Thymus (tissue), 11 donors: ENCODE measurements around the gene SLC35E4. TPM values are rescaled to one million over a fixed set of nuclear protein-coding genes. Genes with fewer than 3 reads are reported as not detected.

Source experiments
- DNase-seq, 9 donors: peaks; one replicate each; pipeline ENCODE4 v3.0.0-alpha.2; 2013; ENCODE audit warnings: low spot score in 9 of 9, low read depth in 6 of 9, missing footprints in 1 of 9
- H3K27ac ChIP-seq, 2 donors: one replicate each; pipeline ENCODE4 v1.5.1; 2013; ENCODE audit warnings: control low read depth in 1 of 2, low read depth in 1 of 2, low read length in 1 of 2, mild to moderate bottlenecking in 1 of 2, moderate library complexity in 1 of 2
- H3K27me3 ChIP-seq, 2 donors: one replicate each; pipeline ENCODE4 v1.5.1; 2013; ENCODE audit warnings: low read length in 1 of 2; ENCODE audit not compliant: control insufficient read depth in 2 of 2, insufficient read depth in 1 of 2
- H3K36me3 ChIP-seq, 2 donors: one replicate each; pipeline ENCODE4 v1.5.1; 2013; ENCODE audit warnings: low read length in 1 of 2, mild to moderate bottlenecking in 1 of 2, moderate library complexity in 1 of 2; ENCODE audit not compliant: control insufficient read depth in 2 of 2, insufficient read depth in 2 of 2
- H3K4me1 ChIP-seq, 2 donors: one replicate each; pipeline ENCODE4 v1.5.1; 2013; ENCODE audit warnings: low read length in 2 of 2; ENCODE audit not compliant: control insufficient read depth in 2 of 2, insufficient read depth in 2 of 2
- H3K4me3 ChIP-seq, 2 donors: one replicate each; pipeline ENCODE4 v1.5.1; 2013; ENCODE audit warnings: low read length in 2 of 2, control low read depth in 1 of 2, mild to moderate bottlenecking in 1 of 2
- H3K9me3 ChIP-seq, 2 donors: one replicate each; pipeline ENCODE4 v1.5.1; 2013; ENCODE audit warnings: low read length in 1 of 2, mild to moderate bottlenecking in 1 of 2; ENCODE audit not compliant: control insufficient read depth in 2 of 2, insufficient read depth in 1 of 2
- WGBS: extraction: QIAGEN DNeasy Blood & Tissue Kit; methylation state at CpG from one replicate; pipeline ENCODE4 v1.1.7; 2013; 5-methylcytosine and 5-hydroxymethylcytosine counted together
- polyA plus RNA-seq: library from polyadenylated mRNA; stranded (reverse); fragments of 200-250 nt; gene quantifications from one replicate; pipeline ENCODE4 v1.2.3, GENCODE V29; 2013
- total RNA-seq: library from RNA; stranded (reverse); fragments of 120-200 nt; gene quantifications from one replicate; pipeline ENCODE4 v1.2.4, GENCODE V29; 2013
- donor health status: healthy.

Gene SLC35E4
- total and polyA plus RNA-seq, 2 donors, result 0.57 to 1.2 TPM

- Histone ChIP-seq H3K27me3 (peaks cover 0 to 10% of the 10 kb centered on the region in 2 donors), H3K36me3 (no peaks in the 10 kb centered on the region), H3K27ac (no peak overlapping the region), H3K9me3 (no peaks in the 10 kb centered on the region), H3K4me1 (peaks cover 5 to 8% of the 10 kb centered on the region in 2 donors), H3K4me3 (no peak overlapping the region)
- WGBS, result over 99% methylated on average over 4 of the region's 4 CpGs
- DNase-seq, result no peak
Observed at GRCh38 chr22:30640839-30641430, 5.4 kb downstream of the SLC35E4 start.

GRCh38 chr22:30643055-30643875 is 7.7 kb downstream of the SLC35E4 start:
- Histone ChIP-seq H3K27ac (no peak overlapping the region), H3K4me1 (no peaks in the 10 kb centered on the region), H3K9me3 (no peaks in the 10 kb centered on the region), H3K27me3 (no peaks in the 10 kb centered on the region), H3K36me3 (no peaks in the 10 kb centered on the region), H3K4me3 (no peak overlapping the region)
- WGBS, result 92% methylated on average over 16 of the region's 16 CpGs
- DNase-seq, result no peak

- Histone ChIP-seq H3K27ac (no peak overlapping the region), H3K9me3 (no peaks in the 10 kb centered on the region), H3K27me3 (no peaks in the 10 kb centered on the region), H3K4me1 (no peaks in the 10 kb centered on the region), H3K36me3 (no peaks in the 10 kb centered on the region), H3K4me3 (no peak overlapping the region)
- 97% methylated on average over 25 of the region's 25 CpGs for WGBS
- DNase-seq, result no peak
Observed at GRCh38 chr22:30646518-30647160, 11.1 kb downstream of the SLC35E4 start.

GRCh38 chr22:30647536-30647935 is 12.0 kb downstream of the SLC35E4 start:
- Histone ChIP-seq H3K36me3 (no peaks in the 10 kb centered on the region), H3K4me1 (no peaks in the 10 kb centered on the region), H3K4me3 (no peak overlapping the region), H3K27ac (no peak overlapping the region), H3K27me3 (no peaks in the 10 kb centered on the region), H3K9me3 (no peaks in the 10 kb centered on the region)
- WGBS, result 95% methylated on average over 3 of the region's 3 CpGs
- no peak for DNase-seq

- H3K4me3 ChIP-seq, result no peak overlapping the region
- 96% methylated on average over 3 of the region's 3 CpGs for WGBS
- no peaks in the 10 kb centered on the region for H3K36me3 ChIP-seq
- no peaks in the 10 kb centered on the region for H3K4me1 ChIP-seq
- no peak overlapping the region for H3K27ac ChIP-seq
- DNase-seq, result no peak
- H3K9me3 ChIP-seq, result no peaks in the 10 kb centered on the region
- no peaks in the 10 kb centered on the region for H3K27me3 ChIP-seq
Observed at GRCh38 chr22:30648825-30649224, 13.2 kb downstream of the SLC35E4 start.

- Histone ChIP-seq H3K4me3 (no peak overlapping the region), H3K27ac (no peak overlapping the region), H3K9me3 (no peaks in the 10 kb centered on the region), H3K36me3 (no peaks in the 10 kb centered on the region), H3K4me1 (no peaks in the 10 kb centered on the region), H3K27me3 (no peaks in the 10 kb centered on the region)
- DNase-seq, result peak in 1 of 9 donors; percentile 9
- WGBS, result 28% methylated on average over 7 of the region's 7 CpGs
Observed at GRCh38 chr22:30649430-30650007, 13.9 kb downstream of the SLC35E4 start.

GRCh38 chr22:30650508-30651116 is 15.0 kb downstream of the SLC35E4 start:
- WGBS, result 87% methylated on average over 5 of the region's 5 CpGs
- no peaks in the 10 kb centered on the region for H3K4me1 ChIP-seq
- H3K4me3 ChIP-seq, result no peak overlapping the region
- H3K27ac ChIP-seq, result no peak overlapping the region
- no peaks in the 10 kb centered on the region for H3K27me3 ChIP-seq
- no peaks in the 10 kb centered on the region for H3K36me3 ChIP-seq
- no peaks in the 10 kb centered on the region for H3K9me3 ChIP-seq
- no peak for DNase-seq

GRCh38 chr22:30652852-30653251 is 17.3 kb downstream of the SLC35E4 start:
- no peaks in the 10 kb centered on the region for H3K36me3 ChIP-seq
- no peak overlapping the region for H3K4me3 ChIP-seq
- 94% methylated on average over 2 of the region's 2 CpGs for WGBS
- no peak for DNase-seq
- H3K9me3 ChIP-seq, result no peaks in the 10 kb centered on the region
- no peaks in the 10 kb centered on the region for H3K4me1 ChIP-seq
- H3K27ac ChIP-seq, result no peak overlapping the region
- H3K27me3 ChIP-seq, result no peaks in the 10 kb centered on the region
